ENCODE results near the gene LEFTY2.
"Not testable (repeated sequence)": the region's sequence is repeated elsewhere in the genome, so short reads cannot be mapped to it uniquely, and the experiment has no call there.

The LEFTY2 gene

GRCh38 chr1:225899044-225899925, 41.7 kb downstream of the LEFTY2 start:
- no peak for DNase-seq

GRCh38 chr1:225897595-225898514, 43.2 kb downstream of the LEFTY2 start:
- no peak for DNase-seq

GRCh38 chr1:225896937-225897549, 44.0 kb downstream of the LEFTY2 start:
- peak; percentile 46 for DNase-seq

- no peak for DNase-seq
Observed at GRCh38 chr1:225896494-225896893, 44.5 kb downstream of the LEFTY2 start.

- no peak for DNase-seq
Observed at GRCh38 chr1:225892307-225892706, 48.7 kb downstream of the LEFTY2 start.

GRCh38 chr1:225891229-225891972, 49.6 kb downstream of the LEFTY2 start:
- DNase-seq, result no peak

GRCh38 chr1:225890346-225891228, 50.4 kb downstream of the LEFTY2 start:
- DNase-seq, result no peak

GRCh38 chr1:225889743-225890142, 51.3 kb downstream of the LEFTY2 start:
- no peak for DNase-seq

GRCh38 chr1:225888898-225889601, 52.0 kb downstream of the LEFTY2 start, which contains the start of gene LEFTY1:
TSS of gene LEFTY1 (minus strand) at chr1:225889146. CDS start at chr1:225889066, 80 bp downstream.
- DNase-seq, result no peak

GRCh38 chr1:225888289-225888897, 52.6 kb downstream of the LEFTY2 start:
- no peak for DNase-seq

- DNase-seq, result not testable (repeated sequence)
Observed at GRCh38 chr1:225887554-225888288, 53.3 kb downstream of the LEFTY2 start.

GRCh38 chr1:225887030-225887314, 54.0 kb downstream of the LEFTY2 start:
- DNase-seq, result no peak
